Neural crest cell (in vitro differentiated cells): ENCODE data around the gene DR1. TPM values are rescaled to one million over a fixed set of nuclear protein-coding genes. Genes with fewer than 3 reads are reported as not detected.

Experiments used
- DNase-seq: peaks from one replicate; pipeline ENCODE4 v3.0.0; 2021; ENCODE audit warnings: low read depth, mixed read lengths, low spot score
- H3K27ac Mint-ChIP-seq: one replicate; pipeline ENCODE4 v1.8.0; 2021; ENCODE audit warnings: mild to moderate bottlenecking, mixed read lengths; ENCODE audit not compliant: unreplicated experiment
- H3K27me3 Mint-ChIP-seq: 2 replicates; pipeline ENCODE4 v1.8.0; 2021; ENCODE audit warnings: low read depth, mild to moderate bottlenecking, mixed read lengths
- H3K36me3 Mint-ChIP-seq: 2 replicates; pipeline ENCODE4 v1.8.0; 2021; ENCODE audit warnings: low read depth, mild to moderate bottlenecking, mixed read lengths
- H3K4me1 Mint-ChIP-seq: 2 replicates; pipeline ENCODE4 v1.8.0; 2021; ENCODE audit warnings: mixed read lengths
- H3K4me3 Mint-ChIP-seq: one replicate; pipeline ENCODE4 v1.8.0; 2021; ENCODE audit warnings: mild to moderate bottlenecking, mixed read lengths
- H3K9me3 Mint-ChIP-seq: 2 replicates; pipeline ENCODE4 v1.8.0; 2021; ENCODE audit warnings: mixed read lengths
- total RNA-seq: library from RNA; stranded (reverse); gene quantifications from 2 replicates; pipeline ENCODE4 v1.2.1, GENCODE V29; 2021
- TF ChIP-seq, protein P1 (sequence below): fragments of 200-600 bp; sonication (generic); conservative IDR thresholded peaks from 2 replicates; pipeline ENCODE4 v1.5.0; 2021; ENCODE audit warnings: antibody characterized with exemption, mild to moderate bottlenecking

Gene DR1
- total RNA-seq, 1 donor from 2014 or later, result 62.7 TPM

DNA sequence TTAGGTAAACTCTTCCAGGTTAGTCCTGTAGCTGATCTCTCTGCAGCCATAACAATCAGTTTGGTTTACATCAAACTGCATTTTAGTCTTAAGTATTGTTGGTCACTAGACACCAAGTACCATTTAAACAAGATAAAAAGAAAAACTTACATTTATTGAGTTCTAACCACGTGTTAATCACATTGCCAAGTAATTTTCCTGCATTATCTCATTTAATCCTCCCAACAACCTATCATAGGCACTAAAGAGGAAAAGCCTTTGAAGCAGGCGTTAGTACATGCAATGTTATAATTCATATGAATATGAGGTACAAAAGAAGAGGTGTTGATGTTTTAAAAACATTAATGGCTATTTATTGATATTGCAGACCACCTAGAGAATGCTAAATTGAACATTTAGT, 9.0 kb downstream of the DR1 start:
- no peaks in the 10 kb centered on the region for H3K9me3 Mint-ChIP-seq
- TF ChIP-seq, protein P1, sequence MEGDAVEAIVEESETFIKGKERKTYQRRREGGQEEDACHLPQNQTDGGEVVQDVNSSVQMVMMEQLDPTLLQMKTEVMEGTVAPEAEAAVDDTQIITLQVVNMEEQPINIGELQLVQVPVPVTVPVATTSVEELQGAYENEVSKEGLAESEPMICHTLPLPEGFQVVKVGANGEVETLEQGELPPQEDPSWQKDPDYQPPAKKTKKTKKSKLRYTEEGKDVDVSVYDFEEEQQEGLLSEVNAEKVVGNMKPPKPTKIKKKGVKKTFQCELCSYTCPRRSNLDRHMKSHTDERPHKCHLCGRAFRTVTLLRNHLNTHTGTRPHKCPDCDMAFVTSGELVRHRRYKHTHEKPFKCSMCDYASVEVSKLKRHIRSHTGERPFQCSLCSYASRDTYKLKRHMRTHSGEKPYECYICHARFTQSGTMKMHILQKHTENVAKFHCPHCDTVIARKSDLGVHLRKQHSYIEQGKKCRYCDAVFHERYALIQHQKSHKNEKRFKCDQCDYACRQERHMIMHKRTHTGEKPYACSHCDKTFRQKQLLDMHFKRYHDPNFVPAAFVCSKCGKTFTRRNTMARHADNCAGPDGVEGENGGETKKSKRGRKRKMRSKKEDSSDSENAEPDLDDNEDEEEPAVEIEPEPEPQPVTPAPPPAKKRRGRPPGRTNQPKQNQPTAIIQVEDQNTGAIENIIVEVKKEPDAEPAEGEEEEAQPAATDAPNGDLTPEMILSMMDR, result no peak
- H3K36me3 Mint-ChIP-seq, result peaks cover 12% of the 10 kb centered on the region
- no peaks in the 10 kb centered on the region for H3K27me3 Mint-ChIP-seq
- no peak for DNase-seq
- peaks cover 10% of the 10 kb centered on the region for H3K4me1 Mint-ChIP-seq
- no peak overlapping the region for H3K27ac Mint-ChIP-seq
- H3K4me3 Mint-ChIP-seq, result no peak overlapping the region

DNA sequence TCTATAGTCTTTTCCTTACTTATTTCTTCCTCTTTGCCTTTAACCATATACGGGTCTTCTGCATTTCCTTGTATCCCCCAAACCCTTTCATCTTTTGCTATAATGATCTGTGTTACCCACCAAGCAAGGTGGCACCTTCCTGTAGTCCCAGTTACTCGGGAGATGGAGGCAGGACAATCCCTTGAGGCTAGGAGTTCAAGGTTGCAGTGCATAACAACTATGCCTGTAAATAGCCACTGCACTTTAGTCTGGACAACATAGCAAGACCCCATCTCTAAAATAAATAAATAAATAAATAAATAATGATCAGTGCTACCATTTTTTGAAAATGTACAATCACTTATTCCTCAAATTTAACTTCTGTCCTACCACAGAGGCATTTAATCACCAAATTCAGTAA, 11.5 kb downstream of the DR1 start:
- no peak for DNase-seq
- peaks cover 3% of the 10 kb centered on the region for H3K4me1 Mint-ChIP-seq
- H3K9me3 Mint-ChIP-seq, result no peaks in the 10 kb centered on the region
- peaks cover 12% of the 10 kb centered on the region for H3K36me3 Mint-ChIP-seq
- H3K4me3 Mint-ChIP-seq, result no peak overlapping the region
- H3K27me3 Mint-ChIP-seq, result no peaks in the 10 kb centered on the region
- H3K27ac Mint-ChIP-seq, result no peak overlapping the region
- TF ChIP-seq, protein P1, result no peak

GRCh38 chr1:93358293-93358692, 12.6 kb downstream of the DR1 start:
- peaks cover 10% of the 10 kb centered on the region for H3K36me3 Mint-ChIP-seq
- TF ChIP-seq, protein P1, result no peak
- H3K4me3 Mint-ChIP-seq, result no peak overlapping the region
- H3K27me3 Mint-ChIP-seq, result no peaks in the 10 kb centered on the region
- H3K9me3 Mint-ChIP-seq, result no peaks in the 10 kb centered on the region
- no peak for DNase-seq
- H3K27ac Mint-ChIP-seq, result no peak overlapping the region
- H3K4me1 Mint-ChIP-seq, result no peaks in the 10 kb centered on the region

- Mint-ChIP-seq H3K27me3 (no peaks in the 10 kb centered on the region), H3K27ac (no peak overlapping the region), H3K4me1 (no peaks in the 10 kb centered on the region), H3K9me3 (no peaks in the 10 kb centered on the region), H3K36me3 (peaks cover 19% of the 10 kb centered on the region), H3K4me3 (no peak overlapping the region)
- no peak for DNase-seq
- TF ChIP-seq, protein P1, result no peak
These were observed 14.4 kb downstream of the DR1 start for GRCh38 chr1:93360111-93360510.

GRCh38 chr1:93362237-93362636, 16.5 kb downstream of the DR1 start:
- Mint-ChIP-seq H3K27ac (no peak overlapping the region), H3K36me3 (peaks cover 14% of the 10 kb centered on the region), H3K4me1 (no peaks in the 10 kb centered on the region), H3K9me3 (no peaks in the 10 kb centered on the region), H3K27me3 (no peaks in the 10 kb centered on the region), H3K4me3 (no peak overlapping the region)
- DNase-seq, result no peak
- TF ChIP-seq, protein P1, result no peak

DNA sequence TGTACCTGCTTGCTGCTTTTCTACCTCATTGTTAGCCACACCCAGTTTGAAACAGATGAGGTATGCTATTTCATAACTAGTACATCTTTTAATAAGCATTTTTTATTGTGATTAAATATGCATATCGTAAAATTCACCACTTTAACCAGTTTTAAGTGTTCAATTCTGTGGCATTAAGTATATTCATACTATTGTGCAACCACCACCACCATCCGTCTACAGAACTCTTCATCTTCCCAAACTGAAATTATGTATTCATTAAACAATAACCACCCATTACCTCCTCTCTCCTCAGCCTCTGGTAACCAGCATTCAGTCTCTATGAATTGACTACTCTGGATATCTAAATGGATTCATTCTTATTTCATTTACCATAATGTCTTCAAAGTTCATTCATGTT, 20.1 kb downstream of the DR1 start:
- TF ChIP-seq, protein P1, result no peak
- DNase-seq, result no peak
- Mint-ChIP-seq H3K27ac (no peak overlapping the region), H3K4me3 (no peak overlapping the region), H3K4me1 (no peaks in the 10 kb centered on the region), H3K36me3 (peaks cover 9% of the 10 kb centered on the region), H3K27me3 (no peaks in the 10 kb centered on the region), H3K9me3 (no peaks in the 10 kb centered on the region)
